ENCODE measurements around the gene UMODL1.

UMODL1 gene

DNA sequence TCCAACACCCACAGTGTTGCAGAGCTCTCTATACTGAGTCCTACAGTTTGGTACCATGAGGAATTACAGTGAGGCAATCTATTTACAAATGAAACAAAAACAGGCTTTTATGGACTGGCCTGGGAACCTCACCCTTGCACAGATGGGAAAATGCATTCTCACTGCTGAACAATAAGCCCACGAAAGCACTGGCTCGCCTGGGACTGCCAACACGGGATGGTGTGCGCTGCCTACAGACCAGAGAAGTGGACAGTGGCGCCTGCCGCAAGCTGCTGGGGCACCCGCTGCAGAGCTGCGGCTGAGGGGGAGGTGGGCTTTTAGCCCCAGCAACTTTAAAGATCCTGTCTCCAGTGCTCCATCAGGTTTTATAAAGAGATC lies 119.4 kb downstream of the UMODL1 start:
- in situ Hi-C loops (cut with MboI; ENCODE audit: low pct_unique_long_range_greater_than_20kb, low sequenced_read_pairs, unreplicated experiment), result no loop called here

DNA sequence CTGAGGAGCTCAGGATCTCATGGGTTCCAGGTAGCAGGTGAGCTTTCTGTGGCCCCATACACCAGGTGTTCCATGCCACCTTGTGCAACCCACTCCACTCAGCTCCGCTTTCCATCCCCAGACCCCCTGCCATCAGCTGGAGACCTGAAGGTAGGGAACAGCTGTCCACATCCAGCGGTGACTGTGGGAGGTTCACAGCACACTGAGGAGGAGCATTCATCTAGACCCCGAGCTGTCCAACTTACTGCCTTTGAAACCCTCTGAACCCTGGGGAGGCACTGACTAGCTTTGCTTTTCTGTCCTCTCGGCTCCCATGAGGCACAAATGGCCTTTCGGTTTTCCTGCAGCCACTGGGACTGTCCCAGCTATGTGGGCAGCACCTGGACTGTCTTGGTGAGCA lies 119.9 kb downstream of the UMODL1 start:
- TF ChIP-seq, protein P1, sequence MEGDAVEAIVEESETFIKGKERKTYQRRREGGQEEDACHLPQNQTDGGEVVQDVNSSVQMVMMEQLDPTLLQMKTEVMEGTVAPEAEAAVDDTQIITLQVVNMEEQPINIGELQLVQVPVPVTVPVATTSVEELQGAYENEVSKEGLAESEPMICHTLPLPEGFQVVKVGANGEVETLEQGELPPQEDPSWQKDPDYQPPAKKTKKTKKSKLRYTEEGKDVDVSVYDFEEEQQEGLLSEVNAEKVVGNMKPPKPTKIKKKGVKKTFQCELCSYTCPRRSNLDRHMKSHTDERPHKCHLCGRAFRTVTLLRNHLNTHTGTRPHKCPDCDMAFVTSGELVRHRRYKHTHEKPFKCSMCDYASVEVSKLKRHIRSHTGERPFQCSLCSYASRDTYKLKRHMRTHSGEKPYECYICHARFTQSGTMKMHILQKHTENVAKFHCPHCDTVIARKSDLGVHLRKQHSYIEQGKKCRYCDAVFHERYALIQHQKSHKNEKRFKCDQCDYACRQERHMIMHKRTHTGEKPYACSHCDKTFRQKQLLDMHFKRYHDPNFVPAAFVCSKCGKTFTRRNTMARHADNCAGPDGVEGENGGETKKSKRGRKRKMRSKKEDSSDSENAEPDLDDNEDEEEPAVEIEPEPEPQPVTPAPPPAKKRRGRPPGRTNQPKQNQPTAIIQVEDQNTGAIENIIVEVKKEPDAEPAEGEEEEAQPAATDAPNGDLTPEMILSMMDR (IDR thresholded peaks at IDR 0.05; ENCODE audit: extremely low read depth, insufficient read depth, missing control alignments), result no peak
- in situ Hi-C loops (cut with MboI; ENCODE audit: low pct_unique_long_range_greater_than_20kb, low sequenced_read_pairs, unreplicated experiment), result no loop called here
- DNase-seq (ENCODE audit: low spot score), result no peak

More for the DNA sequence above, 119.4 kb downstream of the UMODL1 start:
- TF ChIP-seq, protein P1 (IDR thresholded peaks at IDR 0.05; ENCODE audit: extremely low read depth, insufficient read depth, missing control alignments), result no peak
- DNase-seq (ENCODE audit: low spot score), result no peak

DNA sequence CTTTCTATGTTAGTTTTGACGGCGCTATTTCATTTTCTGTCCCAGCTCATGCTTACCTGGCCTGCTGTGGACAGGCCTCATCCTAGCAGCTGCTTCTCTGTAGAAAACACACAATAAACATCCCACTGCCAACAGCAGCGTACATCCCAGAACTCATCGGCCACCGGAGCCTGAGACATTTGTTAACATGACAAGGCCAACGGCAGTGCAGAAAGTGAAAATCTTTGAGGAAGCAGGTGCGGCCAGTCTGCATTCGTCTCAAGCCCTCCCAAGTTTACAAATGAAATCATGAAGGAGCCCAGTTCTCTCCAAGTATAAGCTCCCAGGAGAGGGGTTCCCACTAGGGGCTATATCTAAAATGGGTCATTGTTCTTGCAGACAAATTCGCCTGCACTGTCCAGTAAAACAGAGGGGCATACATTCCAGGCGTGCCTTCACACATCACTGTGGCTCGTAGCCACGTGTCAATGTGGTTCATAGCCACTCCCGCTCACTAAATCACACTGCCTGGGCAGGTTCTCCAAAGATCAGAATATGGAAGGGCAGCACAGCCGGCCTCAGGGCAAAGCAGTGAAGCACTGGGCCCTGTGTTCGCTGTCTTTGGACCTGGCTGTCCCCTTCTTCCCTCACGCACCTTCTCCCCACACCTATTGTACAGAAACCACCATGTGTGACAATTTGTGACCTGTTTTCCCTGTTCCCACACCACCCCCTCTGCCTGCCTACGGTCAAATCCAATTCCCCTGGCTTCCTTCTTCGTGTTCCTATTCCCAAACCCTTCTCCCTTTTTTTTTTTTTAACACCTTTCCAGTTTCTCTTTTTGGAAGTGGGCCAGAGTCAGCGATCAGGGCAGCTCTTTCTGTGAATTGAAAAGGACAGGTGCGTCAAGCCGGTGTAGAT lies 120.8 kb downstream of the UMODL1 start:
- no peak for DNase-seq (ENCODE audit: low spot score)
- TF ChIP-seq, protein P1 (IDR thresholded peaks at IDR 0.05; ENCODE audit: extremely low read depth, insufficient read depth, missing control alignments), result no peak
- in situ Hi-C loops (cut with MboI; ENCODE audit: low pct_unique_long_range_greater_than_20kb, low sequenced_read_pairs, unreplicated experiment), result no loop called here
